ENCODE results near the gene DPP6. TPM values are rescaled to one million over a fixed set of nuclear protein-coding genes. Genes with fewer than 3 reads are reported as not detected.

The DPP6 gene
- total RNA-seq, 1 experiment from 2014 or later, result not detected

DNA sequence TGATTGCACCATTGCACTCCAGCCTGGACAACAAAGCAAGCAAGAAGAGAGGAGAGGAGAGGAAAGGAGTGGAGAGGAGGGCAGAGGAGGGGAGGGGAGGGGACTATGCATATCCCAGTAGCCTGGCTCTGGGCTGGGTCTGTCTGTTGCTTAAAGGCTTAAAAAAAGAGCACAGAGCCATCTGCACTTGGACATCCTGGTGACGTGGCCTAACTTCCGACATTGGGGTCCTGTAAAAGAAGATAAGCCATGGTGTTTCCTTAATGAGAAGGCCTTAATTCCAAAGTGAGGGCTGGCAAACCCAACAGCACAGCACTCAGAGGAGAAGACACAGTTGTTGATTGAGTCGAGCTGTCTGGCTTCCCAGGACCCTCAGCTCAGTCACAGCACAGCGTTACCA is 598.1 kb downstream of the DPP6 start:
- Histone ChIP-seq H3K36me3 (ENCODE audit: control insufficient read depth, insufficient read depth, low read length) (no peaks in the 10 kb centered on the region), H3K9me3 (no peaks in the 10 kb centered on the region), H3K27me3 (replicated peaks; ENCODE audit: control insufficient read depth, insufficient read depth, low read length) (no peaks in the 10 kb centered on the region), H3K4me3 (ENCODE audit: low read depth, low read length) (no peak overlapping the region), H3K4me1 (no peaks in the 10 kb centered on the region)
- TF ChIP-seq, protein P1, sequence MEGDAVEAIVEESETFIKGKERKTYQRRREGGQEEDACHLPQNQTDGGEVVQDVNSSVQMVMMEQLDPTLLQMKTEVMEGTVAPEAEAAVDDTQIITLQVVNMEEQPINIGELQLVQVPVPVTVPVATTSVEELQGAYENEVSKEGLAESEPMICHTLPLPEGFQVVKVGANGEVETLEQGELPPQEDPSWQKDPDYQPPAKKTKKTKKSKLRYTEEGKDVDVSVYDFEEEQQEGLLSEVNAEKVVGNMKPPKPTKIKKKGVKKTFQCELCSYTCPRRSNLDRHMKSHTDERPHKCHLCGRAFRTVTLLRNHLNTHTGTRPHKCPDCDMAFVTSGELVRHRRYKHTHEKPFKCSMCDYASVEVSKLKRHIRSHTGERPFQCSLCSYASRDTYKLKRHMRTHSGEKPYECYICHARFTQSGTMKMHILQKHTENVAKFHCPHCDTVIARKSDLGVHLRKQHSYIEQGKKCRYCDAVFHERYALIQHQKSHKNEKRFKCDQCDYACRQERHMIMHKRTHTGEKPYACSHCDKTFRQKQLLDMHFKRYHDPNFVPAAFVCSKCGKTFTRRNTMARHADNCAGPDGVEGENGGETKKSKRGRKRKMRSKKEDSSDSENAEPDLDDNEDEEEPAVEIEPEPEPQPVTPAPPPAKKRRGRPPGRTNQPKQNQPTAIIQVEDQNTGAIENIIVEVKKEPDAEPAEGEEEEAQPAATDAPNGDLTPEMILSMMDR (IDR thresholded peaks at IDR 0.05; ENCODE audit: insufficient read depth in 1 of 2, low read depth in 1 of 2, low read length in 1 of 2, severe bottlenecking in 1 of 2, unreplicated experiment in 1 of 2), result no peak
- no peak for DNase-seq
- Mint-ChIP-seq H3K27me3 (ENCODE audit: insufficient read depth, unreplicated experiment) (peaks cover 15% of the 10 kb centered on the region), H3K27ac (ENCODE audit: unreplicated experiment) (no peak overlapping the region), H3K9me3 (ENCODE audit: unreplicated experiment) (no peaks in the 10 kb centered on the region), H3K36me3 (ENCODE audit: insufficient read depth, unreplicated experiment) (no peaks in the 10 kb centered on the region), H3K4me3 (ENCODE audit: unreplicated experiment) (no peak overlapping the region), H3K4me1 (ENCODE audit: low read depth, unreplicated experiment) (no peaks in the 10 kb centered on the region)
- CTCF ChIA-PET, result no interaction called here
- POLR2A ChIA-PET, result no interaction called here
- intact Hi-C loops (cut with micrococcal nuclease; ENCODE audit: unreplicated experiment), result no loop called here
- BruUV-seq (replicated peaks), result no TSS peak

DNA sequence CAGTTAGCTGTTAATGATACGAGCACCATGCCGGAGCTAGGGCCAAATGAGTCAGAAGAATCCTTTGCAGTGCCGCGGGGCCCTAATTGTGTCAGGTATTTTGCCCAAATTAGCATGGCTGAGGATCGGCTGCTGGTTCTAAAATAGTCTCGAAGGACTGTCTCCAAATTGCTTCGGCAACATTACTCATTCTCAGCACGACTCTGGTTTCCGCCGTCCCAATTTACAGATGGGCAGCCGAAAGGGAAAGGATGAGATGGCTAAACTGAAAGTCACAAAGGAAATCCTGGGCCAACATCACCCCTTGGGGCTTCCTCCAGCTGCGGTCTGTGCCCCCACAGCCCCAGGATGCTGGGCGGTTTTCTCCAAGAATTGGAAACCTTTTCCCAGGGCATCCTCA is 599.3 kb downstream of the DPP6 start:
- Mint-ChIP-seq H3K36me3 (ENCODE audit: insufficient read depth, unreplicated experiment) (no peaks in the 10 kb centered on the region), H3K27ac (ENCODE audit: unreplicated experiment) (no peak overlapping the region), H3K9me3 (ENCODE audit: unreplicated experiment) (no peaks in the 10 kb centered on the region), H3K4me3 (ENCODE audit: unreplicated experiment) (no peak overlapping the region), H3K27me3 (ENCODE audit: insufficient read depth, unreplicated experiment) (peaks cover 14% of the 10 kb centered on the region), H3K4me1 (ENCODE audit: low read depth, unreplicated experiment) (no peaks in the 10 kb centered on the region)
- no peak for DNase-seq
- Histone ChIP-seq H3K9me3 (no peaks in the 10 kb centered on the region), H3K4me1 (no peaks in the 10 kb centered on the region), H3K4me3 (ENCODE audit: low read depth, low read length) (no peak overlapping the region), H3K27me3 (replicated peaks; ENCODE audit: control insufficient read depth, insufficient read depth, low read length) (no peaks in the 10 kb centered on the region), H3K36me3 (ENCODE audit: control insufficient read depth, insufficient read depth, low read length) (no peaks in the 10 kb centered on the region)
- no TSS peak for BruUV-seq (replicated peaks)
- CTCF ChIA-PET, result no interaction called here
- POLR2A ChIA-PET, result no interaction called here
- intact Hi-C loops (cut with micrococcal nuclease; ENCODE audit: unreplicated experiment), result no loop called here
- TF ChIP-seq, protein P1 (IDR thresholded peaks at IDR 0.05; ENCODE audit: insufficient read depth in 1 of 2, low read depth in 1 of 2, low read length in 1 of 2, severe bottlenecking in 1 of 2, unreplicated experiment in 1 of 2), result no peak

GRCh38 chr7:154652564-154652963 is 600.4 kb downstream of the DPP6 start:
- CTCF ChIA-PET, result no interaction called here
- POLR2A ChIA-PET, result no interaction called here

More at GRCh38 chr7:154652564-154652963, 600.4 kb downstream of the DPP6 start:
- Mint-ChIP-seq H3K9me3 (ENCODE audit: unreplicated experiment) (no peaks in the 10 kb centered on the region), H3K27me3 (ENCODE audit: insufficient read depth, unreplicated experiment) (peaks cover 15% of the 10 kb centered on the region), H3K27ac (ENCODE audit: unreplicated experiment) (no peak overlapping the region), H3K4me3 (ENCODE audit: unreplicated experiment) (no peak overlapping the region), H3K4me1 (ENCODE audit: low read depth, unreplicated experiment) (no peaks in the 10 kb centered on the region), H3K36me3 (ENCODE audit: insufficient read depth, unreplicated experiment) (no peaks in the 10 kb centered on the region)
- Histone ChIP-seq H3K4me3 (ENCODE audit: low read depth, low read length) (no peak overlapping the region), H3K4me1 (no peaks in the 10 kb centered on the region), H3K9me3 (no peaks in the 10 kb centered on the region), H3K36me3 (ENCODE audit: control insufficient read depth, insufficient read depth, low read length) (no peaks in the 10 kb centered on the region), H3K27me3 (replicated peaks; ENCODE audit: control insufficient read depth, insufficient read depth, low read length) (no peaks in the 10 kb centered on the region)
- intact Hi-C loops (cut with micrococcal nuclease; ENCODE audit: unreplicated experiment), result no loop called here
- no TSS peak for BruUV-seq (replicated peaks)
- no peak for DNase-seq
- TF ChIP-seq, protein P1 (IDR thresholded peaks at IDR 0.05; ENCODE audit: insufficient read depth in 1 of 2, low read depth in 1 of 2, low read length in 1 of 2, severe bottlenecking in 1 of 2, unreplicated experiment in 1 of 2), result no peak

Data from Caco-2 (cell line).